CD4-positive, alpha-beta T cell treated with Interferon alpha-2 for 1 hour (primary cell): ENCODE data around the gene PLAC8L1.

Experiments
- DNase-seq, 2 donors: peaks; one replicate each; pipeline ENCODE4 v3.0.0-alpha.2; 2020 to 2022

PLAC8L1 gene

GRCh38 chr5:146040527-146040926 lies 64.8 kb downstream of the PLAC8L1 start:
- no peak for DNase-seq

- DNase-seq, result no peak
Observed at GRCh38 chr5:146039420-146039819, 66.0 kb downstream of the PLAC8L1 start.

- DNase-seq, result no peak
Observed at GRCh38 chr5:146034605-146035004, 70.8 kb downstream of the PLAC8L1 start.
